ENCODE measurements around the gene ENOPH1. TPM values are rescaled to one million over a fixed set of nuclear protein-coding genes. Genes with fewer than 3 reads are reported as not detected.

The ENOPH1 gene
- total and polyA plus RNA-seq, 2 donors (not counting 1 experiment from before 2014, with no cell fraction given): 17.1 to 43.6 TPM

DNA sequence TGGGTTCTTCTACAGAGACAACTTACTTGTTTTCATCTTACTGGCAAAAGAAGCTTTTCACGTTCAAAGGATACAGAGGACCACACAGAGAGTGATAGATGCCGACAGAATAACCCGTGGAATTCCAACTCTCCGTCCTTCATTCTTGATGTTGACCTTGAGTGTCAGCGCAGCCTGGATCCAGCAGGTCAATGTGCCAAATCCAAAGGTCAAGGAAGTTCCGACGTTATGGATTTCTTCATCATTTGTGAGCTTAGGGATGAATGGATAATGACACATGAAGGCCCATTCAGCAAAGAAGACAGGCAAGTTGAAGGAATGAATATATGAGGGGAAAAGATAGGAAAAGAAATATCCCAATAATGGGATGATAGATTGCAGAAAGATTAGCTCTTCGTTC, 59.6 kb downstream of the ENOPH1 start:
- DNase-seq (ENCODE audit: low read depth in 2 of 2): no peak
- Histone ChIP-seq H3K4me3 (replicated peaks in 1 of 4; ENCODE audit: control extremely low read depth in 1 of 4, insufficient read depth in 1 of 4, low read depth in 3 of 4, low read length in 4 of 4) (no peak overlapping the region), H3K9ac (ENCODE audit: insufficient read depth, low read length) (no peak overlapping the region), H3K4me1 (ENCODE audit: control insufficient read depth, extremely low read depth, insufficient read depth, low read length) (no peaks in the 10 kb centered on the region), H3K27ac (ENCODE audit: insufficient read depth, low read length) (no peak overlapping the region), H3K27me3 (ENCODE audit: control insufficient read depth, insufficient read depth, low read length) (no peaks in the 10 kb centered on the region), H3K36me3 (ENCODE audit: control insufficient read depth, insufficient read depth, low read length) (no peaks in the 10 kb centered on the region), H4K20me1 (ENCODE audit: control insufficient read depth, extremely low read depth, insufficient read depth, low read length) (no peaks in the 10 kb centered on the region), H2AFZ (ENCODE audit: low read length) (no peak overlapping the region), H3K4me2 (ENCODE audit: extremely low read depth, insufficient read depth, low read length) (no peak overlapping the region), H3K9me3 (ENCODE audit: control insufficient read depth, insufficient read depth, low read depth, low read length) (no peaks in the 10 kb centered on the region), H3K79me2 (ENCODE audit: control insufficient read depth, insufficient read depth, low read length) (no peaks in the 10 kb centered on the region)
- TF ChIP-seq, protein P1, sequence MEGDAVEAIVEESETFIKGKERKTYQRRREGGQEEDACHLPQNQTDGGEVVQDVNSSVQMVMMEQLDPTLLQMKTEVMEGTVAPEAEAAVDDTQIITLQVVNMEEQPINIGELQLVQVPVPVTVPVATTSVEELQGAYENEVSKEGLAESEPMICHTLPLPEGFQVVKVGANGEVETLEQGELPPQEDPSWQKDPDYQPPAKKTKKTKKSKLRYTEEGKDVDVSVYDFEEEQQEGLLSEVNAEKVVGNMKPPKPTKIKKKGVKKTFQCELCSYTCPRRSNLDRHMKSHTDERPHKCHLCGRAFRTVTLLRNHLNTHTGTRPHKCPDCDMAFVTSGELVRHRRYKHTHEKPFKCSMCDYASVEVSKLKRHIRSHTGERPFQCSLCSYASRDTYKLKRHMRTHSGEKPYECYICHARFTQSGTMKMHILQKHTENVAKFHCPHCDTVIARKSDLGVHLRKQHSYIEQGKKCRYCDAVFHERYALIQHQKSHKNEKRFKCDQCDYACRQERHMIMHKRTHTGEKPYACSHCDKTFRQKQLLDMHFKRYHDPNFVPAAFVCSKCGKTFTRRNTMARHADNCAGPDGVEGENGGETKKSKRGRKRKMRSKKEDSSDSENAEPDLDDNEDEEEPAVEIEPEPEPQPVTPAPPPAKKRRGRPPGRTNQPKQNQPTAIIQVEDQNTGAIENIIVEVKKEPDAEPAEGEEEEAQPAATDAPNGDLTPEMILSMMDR (conservative IDR thresholded peaks at IDR 0.05 in 1 of 2, IDR thresholded peaks at IDR 0.05 in 1 of 2; ENCODE audit: low read depth in 1 of 2, low read length in 2 of 2): no peak
- TF ChIP-seq EZH2 (IDR thresholded peaks at IDR 0.05; ENCODE audit: low read length, missing control alignments): no peak

DNA sequence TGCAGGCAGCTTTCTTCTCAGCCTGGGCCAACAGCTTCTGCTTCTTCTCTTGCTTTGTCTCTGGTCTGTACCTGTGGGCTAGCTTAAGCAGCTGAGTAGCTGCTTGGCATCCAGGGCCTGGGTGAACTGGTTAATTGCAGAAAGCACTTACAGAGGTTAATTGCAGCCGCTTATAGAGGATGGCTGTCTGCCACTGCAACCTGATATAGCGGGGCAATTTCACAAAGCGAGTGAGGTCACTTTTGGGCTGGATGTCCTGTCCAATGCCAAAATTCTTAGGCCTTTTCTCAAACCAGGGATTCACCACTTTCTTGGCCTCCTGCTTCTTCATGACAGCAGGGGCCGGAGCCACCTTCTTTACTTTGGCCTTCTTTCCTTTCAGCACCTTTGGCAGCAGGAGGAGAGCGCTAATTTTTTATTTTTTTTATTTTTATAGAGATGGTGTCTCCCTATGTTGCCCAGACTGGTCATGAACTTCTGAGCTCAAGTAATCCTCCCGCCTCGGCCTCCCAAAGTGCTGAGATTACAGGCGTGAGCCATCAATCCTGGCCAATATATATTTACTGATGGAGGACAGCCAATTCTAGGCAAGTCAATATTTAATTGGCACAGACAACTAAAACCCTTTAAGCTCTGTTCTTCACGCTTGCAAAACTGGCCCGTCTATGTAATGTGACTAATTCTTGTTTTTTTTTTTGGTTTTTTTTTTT, 61.0 kb downstream of the ENOPH1 start:
- Histone ChIP-seq H2AFZ (ENCODE audit: low read length) (no peak overlapping the region), H3K79me2 (ENCODE audit: control insufficient read depth, insufficient read depth, low read length) (no peaks in the 10 kb centered on the region)
- DNase-seq (ENCODE audit: low read depth in 2 of 2): no peak

DNA sequence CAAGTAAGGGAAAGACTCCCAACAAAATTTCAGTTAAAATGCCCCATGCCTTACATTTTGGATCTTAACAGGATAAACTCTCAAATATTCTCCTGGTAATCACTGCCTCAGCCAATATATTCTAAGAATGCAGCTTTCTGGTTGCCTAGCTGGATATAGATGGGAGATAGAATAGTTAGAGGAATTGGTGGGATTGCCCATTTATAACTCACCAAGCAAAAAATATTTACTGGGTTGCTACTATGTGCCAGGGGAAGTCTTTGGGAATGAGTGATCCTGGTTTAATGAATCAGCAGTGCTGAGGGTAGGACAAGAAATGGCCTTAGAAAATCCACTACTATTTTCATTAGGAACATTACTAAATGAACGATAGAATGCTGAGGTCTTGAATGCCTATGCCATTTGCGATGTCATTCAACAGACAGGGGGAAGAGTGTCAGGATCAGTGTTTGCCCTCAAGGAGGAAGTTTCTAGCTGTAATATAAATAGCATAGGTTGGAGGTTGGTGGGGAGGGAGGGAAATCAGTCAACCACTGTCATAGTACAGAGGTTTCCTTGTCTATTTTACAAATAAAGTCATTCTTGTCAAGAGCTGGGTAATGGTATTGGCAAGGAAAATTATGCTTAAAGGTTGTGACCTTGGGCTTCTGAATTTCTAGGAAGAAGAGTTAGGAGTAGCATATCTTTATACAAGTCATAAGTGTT, 63.5 kb downstream of the ENOPH1 start:
- Histone ChIP-seq H3K27ac (ENCODE audit: insufficient read depth, low read length) (no peak overlapping the region), H3K4me1 (ENCODE audit: control insufficient read depth, extremely low read depth, insufficient read depth, low read length) (no peaks in the 10 kb centered on the region), H3K4me2 (ENCODE audit: extremely low read depth, insufficient read depth, low read length) (no peak overlapping the region), H3K36me3 (ENCODE audit: control insufficient read depth, insufficient read depth, low read length) (no peaks in the 10 kb centered on the region), H2AFZ (ENCODE audit: low read length) (no peak overlapping the region), H3K9ac (ENCODE audit: insufficient read depth, low read length) (no peak overlapping the region), H3K27me3 (ENCODE audit: control insufficient read depth, insufficient read depth, low read length) (no peaks in the 10 kb centered on the region), H3K9me3 (ENCODE audit: control insufficient read depth, insufficient read depth, low read depth, low read length) (no peaks in the 10 kb centered on the region), H3K79me2 (ENCODE audit: control insufficient read depth, insufficient read depth, low read length) (no peaks in the 10 kb centered on the region), H4K20me1 (ENCODE audit: control insufficient read depth, extremely low read depth, insufficient read depth, low read length) (no peaks in the 10 kb centered on the region), H3K4me3 (replicated peaks in 1 of 4; ENCODE audit: control extremely low read depth in 1 of 4, insufficient read depth in 1 of 4, low read depth in 3 of 4, low read length in 4 of 4) (no peak overlapping the region)
- DNase-seq (ENCODE audit: low read depth in 2 of 2): peak in 1 of 2 donors; percentile 71
- TF ChIP-seq EZH2 (IDR thresholded peaks at IDR 0.05; ENCODE audit: low read length, missing control alignments): no peak
- TF ChIP-seq, protein P1 (conservative IDR thresholded peaks at IDR 0.05 in 1 of 2, IDR thresholded peaks at IDR 0.05 in 1 of 2; ENCODE audit: low read depth in 1 of 2, low read length in 2 of 2): no peak

More for the DNA sequence above, 61.0 kb downstream of the ENOPH1 start:
- Histone ChIP-seq H3K4me2 (ENCODE audit: extremely low read depth, insufficient read depth, low read length) (no peak overlapping the region), H4K20me1 (ENCODE audit: control insufficient read depth, extremely low read depth, insufficient read depth, low read length) (no peaks in the 10 kb centered on the region), H3K36me3 (ENCODE audit: control insufficient read depth, insufficient read depth, low read length) (no peaks in the 10 kb centered on the region), H3K27ac (ENCODE audit: insufficient read depth, low read length) (no peak overlapping the region), H3K4me1 (ENCODE audit: control insufficient read depth, extremely low read depth, insufficient read depth, low read length) (no peaks in the 10 kb centered on the region), H3K9ac (ENCODE audit: insufficient read depth, low read length) (no peak overlapping the region), H3K27me3 (ENCODE audit: control insufficient read depth, insufficient read depth, low read length) (no peaks in the 10 kb centered on the region), H3K9me3 (ENCODE audit: control insufficient read depth, insufficient read depth, low read depth, low read length) (no peaks in the 10 kb centered on the region), H3K4me3 (replicated peaks in 1 of 4; ENCODE audit: control extremely low read depth in 1 of 4, insufficient read depth in 1 of 4, low read depth in 3 of 4, low read length in 4 of 4) (no peak overlapping the region)
- TF ChIP-seq, protein P1 (conservative IDR thresholded peaks at IDR 0.05 in 1 of 2, IDR thresholded peaks at IDR 0.05 in 1 of 2; ENCODE audit: low read depth in 1 of 2, low read length in 2 of 2): no peak
- TF ChIP-seq EZH2 (IDR thresholded peaks at IDR 0.05; ENCODE audit: low read length, missing control alignments): no peak

All from fibroblast of lung (primary cell).